Measurements from ENCODE around the gene FKBP14.

Gene FKBP14

GRCh38 chr7:30026229-30027064, at the start of gene FKBP14:
FKBP14 (minus strand) TSS chr7:30026702; CDS start chr7:30026508, 194 bp downstream.
- peak; percentile 98 for DNase-seq

GRCh38 chr7:30074422-30075030, 48.0 kb upstream of the FKBP14 start:
- DNase-seq = peak; percentile 19

GRCh38 chr7:30072735-30073134, 46.2 kb upstream of the FKBP14 start:
- no peak for DNase-seq

- no peak for DNase-seq
Observed at GRCh38 chr7:30070052-30070451, 43.5 kb upstream of the FKBP14 start.

- DNase-seq = no peak
Observed at GRCh38 chr7:30069096-30069867, 42.8 kb upstream of the FKBP14 start.

- DNase-seq = no peak
Observed at GRCh38 chr7:30068117-30068516, 41.6 kb upstream of the FKBP14 start.

- DNase-seq = no peak
Observed at GRCh38 chr7:30066687-30067086, 40.2 kb upstream of the FKBP14 start.

GRCh38 chr7:30065746-30066145, 39.2 kb upstream of the FKBP14 start:
- DNase-seq = no peak

- peak; percentile 30 for DNase-seq
Observed at GRCh38 chr7:30062587-30062986, 36.1 kb upstream of the FKBP14 start.

- peak; percentile 23 for DNase-seq
Observed at GRCh38 chr7:30061786-30062185, 35.3 kb upstream of the FKBP14 start.

- DNase-seq = no peak
Observed at GRCh38 chr7:30057741-30058140, 31.2 kb upstream of the FKBP14 start.

GRCh38 chr7:30053068-30053467, 26.6 kb upstream of the FKBP14 start:
- no peak for DNase-seq

- no peak for DNase-seq
Observed at GRCh38 chr7:30049173-30049572, 22.7 kb upstream of the FKBP14 start.

- no peak for DNase-seq
Observed at GRCh38 chr7:30048582-30048981, 22.1 kb upstream of the FKBP14 start.

- DNase-seq = no peak
Observed at GRCh38 chr7:30047124-30047523, 20.6 kb upstream of the FKBP14 start.

GRCh38 chr7:30046127-30046770, 19.7 kb upstream of the FKBP14 start:
- no peak for DNase-seq

GRCh38 chr7:30041526-30042269, 15.2 kb upstream of the FKBP14 start:
- DNase-seq = no peak

- DNase-seq = no peak
Observed at GRCh38 chr7:30040938-30041337, 14.4 kb upstream of the FKBP14 start.

GRCh38 chr7:30038196-30038980, 11.9 kb upstream of the FKBP14 start:
- DNase-seq = no peak

GRCh38 chr7:30036220-30036619, 9.7 kb upstream of the FKBP14 start:
- DNase-seq = no peak

GRCh38 chr7:30034501-30034900, 8.0 kb upstream of the FKBP14 start:
- no peak for DNase-seq

All from CD4-positive, alpha-beta T cell treated with Interleukin-4 for 4 hours (primary cell).